HG03521 (cell line): ENCODE results near the gene DLD.

Source experiments
- ATAC-seq: cut with Tn5 transposase; IDR thresholded peaks from one replicate; pipeline ENCODE4 v1.9.1; 2021; ENCODE audit warnings: mild to moderate bottlenecking, moderate library complexity; ENCODE audit not compliant: unreplicated experiment

Gene DLD

GRCh38 chr7:107967420-107967819 is 76.4 kb downstream of the DLD start:
- no peak for ATAC-seq

GRCh38 chr7:107968449-107968848 is 77.5 kb downstream of the DLD start:
- no peak for ATAC-seq

DNA sequence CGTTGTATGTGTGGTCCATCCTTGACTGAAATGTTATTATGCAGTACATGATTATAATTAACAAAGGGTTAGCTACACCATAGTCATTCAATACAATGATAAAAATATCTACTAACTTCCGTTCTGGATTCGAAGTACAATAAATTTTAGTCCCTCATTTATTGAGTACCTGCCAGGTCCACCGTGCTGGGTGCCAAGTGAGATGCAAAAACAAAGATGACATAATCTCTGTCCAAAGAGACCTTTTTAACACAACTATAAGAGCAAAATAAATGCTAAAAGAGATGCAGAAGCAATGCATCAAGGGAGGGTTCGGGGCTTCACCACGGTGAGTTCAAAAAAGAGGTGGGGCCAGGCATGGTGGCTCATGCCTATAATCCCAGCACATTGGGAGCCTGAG is 78.9 kb downstream of the DLD start:
- ATAC-seq = no peak
